GM23338 (cell line): ENCODE data around the gene KISS1R. TPM values are rescaled to one million over a fixed set of nuclear protein-coding genes. Genes with fewer than 3 reads are reported as not detected.
A peak's percentile ranks its signal among the peaks of the same experiment; 100 is the strongest.

Experiments
- ATAC-seq: fragments of 200-7000 bp; cut with Tn5 transposase; 3 replicates; pipeline ENCODE4 v1.9.1; 2020
- DNase-seq: peaks from one replicate; pipeline ENCODE4 v3.0.0-alpha.2; 2015; ENCODE audit warnings: low spot score
- H2AFZ ChIP-seq: fragments of 200-600 bp; sonication (generic); 2 replicates; pipeline ENCODE4 v1.8.0; 2016; ENCODE audit warnings: antibody characterized with exemption, mild to moderate bottlenecking, moderate library complexity
- H3F3A ChIP-seq: fragments of 200-600 bp; sonication (generic); replicated peaks from 2 replicates; pipeline ENCODE4 v1.8.0; 2017; ENCODE audit warnings: antibody characterized with exemption, mixed run types, low read depth
- H3K27ac ChIP-seq: fragments of 200-600 bp; sonication (generic); 2 replicates; pipeline ENCODE4 v1.6.1; 2016; ENCODE audit warnings: low read depth
- H3K27me3 ChIP-seq: fragments of 200-600 bp; sonication (generic); 2 replicates; pipeline ENCODE4 v1.8.0; 2016; ENCODE audit warnings: mild to moderate bottlenecking, mixed run types, moderate library complexity; ENCODE audit not compliant: insufficient read depth
- H3K36me3 ChIP-seq: fragments of 200-600 bp; sonication (generic); 2 replicates; pipeline ENCODE4 v1.8.0; 2016; ENCODE audit warnings: mild to moderate bottlenecking; ENCODE audit not compliant: insufficient read depth
- H3K4me1 ChIP-seq: fragments of 200-600 bp; sonication (generic); 2 replicates; pipeline ENCODE4 v1.8.0; 2016; ENCODE audit warnings: mild to moderate bottlenecking, moderate library complexity; ENCODE audit not compliant: insufficient read depth
- H3K4me2 ChIP-seq: fragments of 200-600 bp; sonication (generic); 2 replicates; pipeline ENCODE4 v1.7.1; 2017; ENCODE audit warnings: mixed run types
- H3K4me3 ChIP-seq: fragments of 200-600 bp; sonication (generic); 2 replicates; pipeline ENCODE4 v1.6.1; 2016; ENCODE audit warnings: mixed run types
- H3K79me2 ChIP-seq: fragments of 200-600 bp; sonication (generic); replicated peaks from 2 replicates; pipeline ENCODE4 v1.8.0; 2017; ENCODE audit warnings: mild to moderate bottlenecking; ENCODE audit not compliant: insufficient read depth
- H3K9me2 ChIP-seq: fragments of 200-600 bp; sonication (generic); 2 replicates; pipeline ENCODE4 v1.8.0; 2017; ENCODE audit not compliant: insufficient read depth
- H4K20me1 ChIP-seq: fragments of 200-600 bp; sonication (generic); replicated peaks from 2 replicates; pipeline ENCODE4 v1.8.0; 2017; ENCODE audit warnings: mild to moderate bottlenecking; ENCODE audit not compliant: insufficient read depth
- H3K27ac Mint-ChIP-seq: 2 replicates; pipeline ENCODE4 v1.8.0; 2020; ENCODE audit warnings: inconsistent platforms, mild to moderate bottlenecking, moderate library complexity, mixed read lengths
- H3K27me3 Mint-ChIP-seq: 3 replicates; pipeline ENCODE4 v1.8.0; 2022; ENCODE audit warnings: low read depth, mild to moderate bottlenecking, moderate library complexity, mixed read lengths, inconsistent platforms; ENCODE audit not compliant: insufficient read depth, poor library complexity
- H3K36me3 Mint-ChIP-seq: 3 replicates; pipeline ENCODE4 v1.8.0; 2021; ENCODE audit warnings: low read depth, mild to moderate bottlenecking, inconsistent platforms, moderate library complexity, mixed read lengths
- H3K4me1 Mint-ChIP-seq: 3 replicates; pipeline ENCODE4 v1.8.0; 2020; ENCODE audit warnings: mild to moderate bottlenecking, inconsistent platforms, mixed read lengths
- H3K4me3 Mint-ChIP-seq: 3 replicates; pipeline ENCODE4 v1.8.0; 2021; ENCODE audit warnings: moderate library complexity, mild to moderate bottlenecking, inconsistent platforms, mixed read lengths
- H3K9me3 Mint-ChIP-seq: 3 replicates; pipeline ENCODE4 v1.8.0; 2020; ENCODE audit warnings: moderate library complexity, mild to moderate bottlenecking, inconsistent platforms, mixed read lengths
- CREB1 ChIP-seq: fragments of 250-450 bp; sonication (Bioruptor Pico); IDR thresholded peaks from 2 replicates; pipeline ENCODE4 v1.5.0; 2020; ENCODE audit warnings: low read depth, mild to moderate bottlenecking, moderate library complexity
- CTCF ChIP-seq, 2 experiments: fragments of 200-600 bp in 1 of 2; sonication (generic) in 1 of 2; conservative IDR thresholded peaks; 2 replicates each; pipeline versions ENCODE4 v1.5.1 to v1.6.1; 2016 to 2017; ENCODE audit warnings: antibody characterized with exemption in 2 of 2, low read depth in 2 of 2, mild to moderate bottlenecking in 2 of 2, moderate library complexity in 1 of 2
- EZH2 ChIP-seq: fragments of 200-600 bp; sonication (generic); IDR thresholded peaks from one replicate; pipeline ENCODE4 v1.8.0; 2017; ENCODE audit warnings: antibody characterized with exemption, mild to moderate bottlenecking, low read depth; ENCODE audit not compliant: unreplicated experiment
- EZH2phosphoT487 ChIP-seq: fragments of 200-600 bp; sonication (generic); IDR thresholded peaks from one replicate; pipeline ENCODE4 v1.8.1; 2018; ENCODE audit warnings: antibody characterized with exemption; ENCODE audit not compliant: unreplicated experiment
- STAT1 ChIP-seq: IDR thresholded peaks from one replicate; pipeline ENCODE4 v1.6.1; 2016; ENCODE audit warnings: antibody characterized with exemption; ENCODE audit not compliant: unreplicated experiment
- ZNF331 ChIP-seq: fragments of 250-450 bp; sonication (Bioruptor Pico); IDR thresholded peaks from 2 replicates; pipeline ENCODE4 v1.5.0; 2020; ENCODE audit warnings: low read depth, mild to moderate bottlenecking, moderate library complexity
- polyA plus RNA-seq: library from polyadenylated mRNA; unstranded; fragments of >200 nt; fragmentation: Nextera tagmentation; extraction: Ambion mirVana; gene quantifications from 2 replicates; pipeline ENCODE4 v1.2.1, GENCODE V29; 2016
- total RNA-seq: library from RNA; depleted of rRNA; stranded (reverse); fragments of >200 nt; shearing (Covaris generic); gene quantifications from 2 replicates; pipeline ENCODE4 v1.2.3, GENCODE V29; 2014
- TF ChIP-seq, protein P1 (sequence below): fragments of 250-450 bp; sonication (Bioruptor Pico); IDR thresholded peaks from 2 replicates; pipeline ENCODE4 v1.5.0; 2020; ENCODE audit warnings: mild to moderate bottlenecking, moderate library complexity
- TF ChIP-seq, protein P2 (sequence below): IDR thresholded peaks from 2 replicates; pipeline ENCODE4 v1.6.1; 2016; ENCODE audit warnings: antibody characterized with exemption

The KISS1R gene
- total and polyA plus RNA-seq, 2 experiments from 2014 or later = 0.78 to 4.0 TPM

GRCh38 chr19:932648-933552, 15.8 kb downstream of the KISS1R start:
- Mint-ChIP-seq H3K4me3 (no peak overlapping the region), H3K27me3 (peaks cover 6% of the 10 kb centered on the region), H3K9me3 (no peaks in the 10 kb centered on the region; the same call in 2 of the 3 replicates), H3K36me3 (peaks cover 29% of the 10 kb centered on the region), H3K4me1 (peaks cover 13% of the 10 kb centered on the region; the same call in 1 of the 3 replicates), H3K27ac (no peak overlapping the region)
- DNase-seq (peak; percentile 74), ATAC-seq (peak; percentile 71)
- H3K27me3 ChIP-seq = no peaks in the 10 kb centered on the region
- H3K36me3 ChIP-seq = no peaks in the 10 kb centered on the region; the same call in 1 of the 2 replicates
- H2AFZ ChIP-seq = no peak overlapping the region
- H3K9me2 ChIP-seq = no peaks in the 10 kb centered on the region
- TF ChIP-seq, protein P1, sequence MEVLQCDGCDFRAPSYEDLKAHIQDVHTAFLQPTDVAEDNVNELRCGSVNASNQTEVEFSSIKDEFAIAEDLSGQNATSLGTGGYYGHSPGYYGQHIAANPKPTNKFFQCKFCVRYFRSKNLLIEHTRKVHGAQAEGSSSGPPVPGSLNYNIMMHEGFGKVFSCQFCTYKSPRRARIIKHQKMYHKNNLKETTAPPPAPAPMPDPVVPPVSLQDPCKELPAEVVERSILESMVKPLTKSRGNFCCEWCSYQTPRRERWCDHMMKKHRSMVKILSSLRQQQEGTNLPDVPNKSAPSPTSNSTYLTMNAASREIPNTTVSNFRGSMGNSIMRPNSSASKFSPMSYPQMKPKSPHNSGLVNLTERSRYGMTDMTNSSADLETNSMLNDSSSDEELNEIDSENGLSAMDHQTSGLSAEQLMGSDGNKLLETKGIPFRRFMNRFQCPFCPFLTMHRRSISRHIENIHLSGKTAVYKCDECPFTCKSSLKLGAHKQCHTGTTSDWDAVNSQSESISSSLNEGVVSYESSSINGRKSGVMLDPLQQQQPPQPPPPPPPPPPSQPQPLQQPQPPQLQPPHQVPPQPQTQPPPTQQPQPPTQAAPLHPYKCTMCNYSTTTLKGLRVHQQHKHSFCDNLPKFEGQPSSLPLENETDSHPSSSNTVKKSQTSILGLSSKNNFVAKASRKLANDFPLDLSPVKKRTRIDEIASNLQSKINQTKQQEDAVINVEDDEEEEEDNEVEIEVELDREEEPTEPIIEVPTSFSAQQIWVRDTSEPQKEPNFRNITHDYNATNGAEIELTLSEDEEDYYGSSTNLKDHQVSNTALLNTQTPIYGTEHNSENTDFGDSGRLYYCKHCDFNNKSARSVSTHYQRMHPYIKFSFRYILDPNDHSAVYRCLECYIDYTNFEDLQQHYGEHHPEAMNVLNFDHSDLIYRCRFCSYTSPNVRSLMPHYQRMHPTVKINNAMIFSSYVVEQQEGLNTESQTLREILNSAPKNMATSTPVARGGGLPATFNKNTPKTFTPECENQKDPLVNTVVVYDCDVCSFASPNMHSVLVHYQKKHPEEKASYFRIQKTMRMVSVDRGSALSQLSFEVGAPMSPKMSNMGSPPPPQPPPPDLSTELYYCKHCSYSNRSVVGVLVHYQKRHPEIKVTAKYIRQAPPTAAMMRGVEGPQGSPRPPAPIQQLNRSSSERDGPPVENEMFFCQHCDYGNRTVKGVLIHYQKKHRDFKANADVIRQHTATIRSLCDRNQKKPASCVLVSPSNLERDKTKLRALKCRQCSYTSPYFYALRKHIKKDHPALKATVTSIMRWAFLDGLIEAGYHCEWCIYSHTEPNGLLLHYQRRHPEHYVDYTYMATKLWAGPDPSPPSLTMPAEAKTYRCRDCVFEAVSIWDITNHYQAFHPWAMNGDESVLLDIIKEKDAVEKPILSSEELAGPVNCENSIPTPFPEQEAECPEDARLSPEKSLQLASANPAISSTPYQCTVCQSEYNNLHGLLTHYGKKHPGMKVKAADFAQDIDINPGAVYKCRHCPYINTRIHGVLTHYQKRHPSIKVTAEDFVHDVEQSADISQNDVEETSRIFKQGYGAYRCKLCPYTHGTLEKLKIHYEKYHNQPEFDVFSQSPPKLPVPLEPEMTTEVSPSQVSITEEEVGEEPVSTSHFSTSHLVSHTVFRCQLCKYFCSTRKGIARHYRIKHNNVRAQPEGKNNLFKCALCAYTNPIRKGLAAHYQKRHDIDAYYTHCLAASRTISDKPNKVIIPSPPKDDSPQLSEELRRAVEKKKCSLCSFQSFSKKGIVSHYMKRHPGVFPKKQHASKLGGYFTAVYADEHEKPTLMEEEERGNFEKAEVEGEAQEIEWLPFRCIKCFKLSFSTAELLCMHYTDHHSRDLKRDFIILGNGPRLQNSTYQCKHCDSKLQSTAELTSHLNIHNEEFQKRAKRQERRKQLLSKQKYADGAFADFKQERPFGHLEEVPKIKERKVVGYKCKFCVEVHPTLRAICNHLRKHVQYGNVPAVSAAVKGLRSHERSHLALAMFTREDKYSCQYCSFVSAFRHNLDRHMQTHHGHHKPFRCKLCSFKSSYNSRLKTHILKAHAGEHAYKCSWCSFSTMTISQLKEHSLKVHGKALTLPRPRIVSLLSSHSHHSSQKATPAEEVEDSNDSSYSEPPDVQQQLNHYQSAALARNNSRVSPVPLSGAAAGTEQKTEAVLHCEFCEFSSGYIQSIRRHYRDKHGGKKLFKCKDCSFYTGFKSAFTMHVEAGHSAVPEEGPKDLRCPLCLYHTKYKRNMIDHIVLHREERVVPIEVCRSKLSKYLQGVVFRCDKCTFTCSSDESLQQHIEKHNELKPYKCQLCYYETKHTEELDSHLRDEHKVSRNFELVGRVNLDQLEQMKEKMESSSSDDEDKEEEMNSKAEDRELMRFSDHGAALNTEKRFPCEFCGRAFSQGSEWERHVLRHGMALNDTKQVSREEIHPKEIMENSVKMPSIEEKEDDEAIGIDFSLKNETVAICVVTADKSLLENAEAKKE (CRISPR knock-in tag) = no peak
- TF ChIP-seq, protein P2, sequence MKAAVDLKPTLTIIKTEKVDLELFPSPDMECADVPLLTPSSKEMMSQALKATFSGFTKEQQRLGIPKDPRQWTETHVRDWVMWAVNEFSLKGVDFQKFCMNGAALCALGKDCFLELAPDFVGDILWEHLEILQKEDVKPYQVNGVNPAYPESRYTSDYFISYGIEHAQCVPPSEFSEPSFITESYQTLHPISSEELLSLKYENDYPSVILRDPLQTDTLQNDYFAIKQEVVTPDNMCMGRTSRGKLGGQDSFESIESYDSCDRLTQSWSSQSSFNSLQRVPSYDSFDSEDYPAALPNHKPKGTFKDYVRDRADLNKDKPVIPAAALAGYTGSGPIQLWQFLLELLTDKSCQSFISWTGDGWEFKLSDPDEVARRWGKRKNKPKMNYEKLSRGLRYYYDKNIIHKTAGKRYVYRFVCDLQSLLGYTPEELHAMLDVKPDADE = no peak
- no peak for TF ChIP-seq EZH2
- no peak for TF ChIP-seq STAT1
- TF ChIP-seq CREB1 (CRISPR knock-in tag) = no peak
- no peak for TF ChIP-seq CTCF (conservative IDR thresholded peaks at IDR 0.05; ENCODE audit: low read depth in 2 of 2)
- TF ChIP-seq EZH2phosphoT487 = no peak
- TF ChIP-seq ZNF331 (CRISPR knock-in tag) = no peak
- H3K79me2 ChIP-seq = peaks cover 74% of the 10 kb centered on the region
- H3K4me1 ChIP-seq = peaks cover 17% of the 10 kb centered on the region
- peak overlapping the region; percentile 55 for H3K4me2 ChIP-seq
- peak overlapping the region; percentile 63 for H3K27ac ChIP-seq
- H3K4me3 ChIP-seq = no peak overlapping the region
- H4K20me1 ChIP-seq = peaks cover 8% of the 10 kb centered on the region
- peaks cover 10% of the 10 kb centered on the region; the same call in 1 of the 2 replicates for H3F3A ChIP-seq
